CD4-positive, alpha-beta T cell treated with Interleukin-17A for 1 hour (primary cell): ENCODE results near the gene TFAP2B.

Source experiments
- DNase-seq: peaks from one replicate; pipeline ENCODE4 v3.0.0-alpha.2; 2020

The TFAP2B gene

DNA sequence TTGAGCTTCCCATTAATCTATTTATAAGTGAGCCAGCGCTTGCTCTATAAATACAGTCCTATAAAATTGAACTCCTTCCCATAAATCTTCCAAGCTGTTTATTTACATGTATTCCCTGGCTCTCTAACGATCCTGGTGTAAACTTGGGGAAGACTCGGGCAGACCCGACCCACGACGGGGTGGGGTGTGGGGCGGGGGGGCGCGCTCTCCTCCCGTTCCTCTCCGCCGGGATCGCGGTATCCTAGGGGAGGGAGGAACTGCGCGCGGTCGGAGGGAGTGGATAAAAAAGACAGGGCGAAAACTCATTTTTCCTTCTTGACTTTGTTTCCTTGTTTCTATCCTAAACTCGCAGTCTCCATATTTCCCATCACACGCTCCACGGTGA is 31.1 kb downstream of the TFAP2B start:
- DNase-seq, result no peak

DNA sequence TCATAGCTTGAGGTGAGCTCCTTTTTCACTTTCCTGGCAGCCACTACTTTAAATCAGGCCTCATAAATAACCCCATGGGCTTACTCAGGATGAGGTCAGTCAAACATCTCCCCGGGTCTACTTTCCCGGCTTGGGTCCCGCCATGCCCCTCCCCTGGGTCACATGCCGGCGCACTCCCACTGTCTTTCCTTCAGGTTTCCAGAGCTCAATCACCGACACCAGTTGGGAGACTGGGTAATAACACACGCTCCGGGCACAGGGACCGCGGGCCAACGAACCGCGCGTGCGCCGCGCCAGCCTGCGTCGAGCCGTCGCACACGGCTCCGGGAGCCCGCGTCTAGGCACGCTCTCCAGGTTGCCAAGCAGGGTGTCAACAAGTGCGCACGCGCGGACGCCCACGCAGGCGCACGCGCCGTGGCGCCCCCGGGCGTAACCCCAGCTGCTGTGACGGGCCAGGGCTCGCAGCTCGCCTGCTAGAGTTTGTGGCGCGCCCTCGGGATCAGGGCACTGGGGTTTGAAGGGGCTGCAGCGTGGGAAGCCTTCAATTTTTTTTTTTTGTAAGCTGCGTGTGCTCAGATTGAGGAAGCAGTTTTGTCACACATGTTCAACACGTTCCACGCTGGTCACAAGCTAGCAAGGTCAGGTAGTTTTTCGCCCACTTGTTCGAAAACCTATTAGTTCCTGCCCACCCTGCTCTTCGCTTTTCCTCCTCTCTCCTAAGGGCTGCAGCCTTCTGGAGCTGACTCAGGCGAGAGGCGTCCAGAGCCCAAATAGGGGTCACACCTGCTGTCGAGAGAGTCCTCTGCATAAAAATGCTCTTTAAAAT is 31.8 kb downstream of the TFAP2B start:
- no peak for DNase-seq

DNA sequence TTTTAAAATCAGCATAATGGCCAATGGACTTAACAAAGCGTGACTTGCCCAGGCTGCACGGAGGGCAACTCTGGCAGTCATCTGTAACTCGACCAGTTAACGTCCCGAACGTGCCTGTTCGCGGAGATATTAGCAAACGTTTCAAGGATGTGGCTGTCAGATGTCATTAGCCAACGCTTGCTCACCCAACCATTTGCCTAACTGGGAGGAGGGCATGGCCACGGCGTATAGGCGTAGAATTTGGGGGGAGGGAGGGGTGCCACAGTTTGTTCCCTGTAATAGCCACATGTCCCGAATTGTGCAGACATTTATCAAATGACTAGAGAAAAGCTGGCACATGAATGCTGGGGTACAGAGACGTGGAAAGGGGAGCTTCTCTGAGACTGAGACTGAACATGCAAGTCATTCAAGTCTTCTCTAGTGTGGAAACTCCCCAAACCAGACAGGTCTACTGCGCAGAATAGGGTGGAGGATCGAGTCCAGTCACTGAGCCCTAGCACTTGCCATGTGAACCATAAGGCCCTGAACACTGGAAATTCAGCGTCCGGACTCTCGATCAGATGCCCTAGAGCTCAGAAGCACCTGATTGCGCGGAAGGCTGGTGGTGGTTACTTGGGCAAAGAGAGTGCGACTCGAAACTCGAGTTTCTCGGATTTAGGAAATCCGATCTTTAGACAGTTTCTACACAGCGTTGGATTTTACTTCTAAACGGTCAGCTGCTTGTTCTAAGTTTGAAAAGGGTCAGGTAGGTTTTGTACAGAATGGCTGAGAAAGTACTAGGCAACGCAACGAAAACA is 32.6 kb downstream of the TFAP2B start:
- DNase-seq, result no peak

DNA sequence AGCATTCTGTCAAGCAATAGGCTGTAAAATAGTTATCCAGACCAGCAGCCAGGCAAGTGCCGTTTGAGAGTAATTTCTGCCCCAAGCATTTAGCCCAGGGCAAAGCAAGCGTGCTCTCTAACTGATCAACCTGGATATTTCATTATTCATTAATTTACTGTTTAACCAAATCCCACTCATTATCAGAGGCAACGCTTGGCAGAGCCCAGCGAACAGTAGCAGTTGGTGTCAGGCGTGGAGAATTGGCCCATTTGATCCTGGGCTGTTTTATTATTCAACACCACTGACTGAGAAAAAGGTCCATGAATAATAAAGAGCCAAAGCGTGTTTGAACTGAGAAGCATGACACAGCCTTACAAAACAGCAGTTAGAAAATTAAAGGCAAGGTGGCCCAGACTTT is 35.3 kb downstream of the TFAP2B start:
- no peak for DNase-seq

DNA sequence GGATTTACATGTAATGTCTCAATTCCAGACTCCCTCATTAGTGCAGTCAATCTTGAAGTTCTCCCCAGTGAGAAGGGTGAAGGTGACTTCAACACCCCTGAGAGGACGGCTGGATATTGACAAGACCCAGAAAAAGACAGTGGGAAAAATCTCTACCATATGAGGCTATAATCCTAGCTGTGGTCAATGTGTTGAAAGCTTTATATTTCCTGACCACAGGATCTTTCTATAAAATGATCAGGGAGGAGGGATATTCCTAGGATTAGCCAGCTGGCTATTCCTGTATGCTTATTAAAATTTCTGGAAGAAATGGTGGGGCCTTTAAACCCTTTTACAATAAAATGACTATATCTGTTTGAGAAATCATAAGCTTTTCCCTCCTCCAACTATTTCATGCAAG is 43.0 kb downstream of the TFAP2B start:
- no peak for DNase-seq

DNA sequence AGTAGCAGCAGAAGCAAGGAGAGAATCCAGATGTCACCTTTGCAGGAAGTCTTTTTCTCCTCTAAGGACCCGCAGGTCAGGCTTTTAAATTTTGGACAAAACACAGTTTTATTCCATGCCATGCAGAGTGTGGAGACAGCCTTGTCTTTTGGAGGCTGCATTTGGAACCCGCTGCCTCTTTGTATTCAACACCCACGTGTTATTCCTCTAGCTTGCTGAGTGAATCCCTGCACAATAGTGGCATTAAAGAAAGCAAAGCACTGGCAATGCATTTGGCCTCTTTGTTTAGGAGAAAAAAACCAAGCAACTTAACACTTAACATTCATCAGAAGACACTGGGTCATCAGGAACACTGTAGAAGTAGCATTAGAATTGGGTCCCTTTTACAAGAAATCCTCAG is 43.5 kb downstream of the TFAP2B start:
- no peak for DNase-seq

DNA sequence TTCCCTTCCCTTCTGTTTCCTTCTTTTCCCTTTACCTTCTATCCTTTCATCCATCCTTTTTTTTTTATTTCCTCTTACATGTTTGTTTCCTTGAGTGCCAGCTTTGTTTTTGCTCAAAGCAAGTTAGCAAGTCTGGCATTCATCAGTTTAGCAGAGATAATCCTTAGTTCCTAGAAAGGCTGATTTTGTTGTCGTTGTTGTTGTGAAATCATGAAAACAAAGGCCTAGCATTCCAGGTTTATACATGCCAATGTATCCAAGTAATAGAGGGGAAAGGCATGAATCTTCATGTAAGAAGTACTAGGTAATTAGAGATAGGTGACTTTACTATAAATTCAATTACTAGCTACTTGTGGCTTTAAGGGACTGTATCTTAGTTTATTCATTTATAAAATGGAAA is 45.9 kb downstream of the TFAP2B start:
- DNase-seq, result no peak

DNA sequence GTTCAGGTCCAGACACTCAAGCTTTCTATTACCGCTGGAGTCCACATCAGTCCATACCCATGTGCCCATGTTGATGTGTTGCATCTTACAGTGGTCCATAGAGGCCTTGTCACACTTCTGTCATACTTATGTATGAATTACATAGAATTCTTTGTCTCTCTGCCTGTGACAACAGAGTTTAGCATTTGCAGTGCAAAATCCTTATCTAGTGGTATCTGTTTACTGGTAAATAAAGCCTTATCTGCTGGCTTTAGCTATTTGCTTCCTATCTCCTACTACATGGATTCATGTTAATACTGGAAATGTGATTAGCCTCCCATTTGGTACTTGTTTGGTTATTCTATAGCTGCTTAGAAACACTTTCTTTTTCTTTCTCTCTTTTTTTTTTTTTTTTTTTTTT is 49.8 kb downstream of the TFAP2B start:
- no peak for DNase-seq

DNA sequence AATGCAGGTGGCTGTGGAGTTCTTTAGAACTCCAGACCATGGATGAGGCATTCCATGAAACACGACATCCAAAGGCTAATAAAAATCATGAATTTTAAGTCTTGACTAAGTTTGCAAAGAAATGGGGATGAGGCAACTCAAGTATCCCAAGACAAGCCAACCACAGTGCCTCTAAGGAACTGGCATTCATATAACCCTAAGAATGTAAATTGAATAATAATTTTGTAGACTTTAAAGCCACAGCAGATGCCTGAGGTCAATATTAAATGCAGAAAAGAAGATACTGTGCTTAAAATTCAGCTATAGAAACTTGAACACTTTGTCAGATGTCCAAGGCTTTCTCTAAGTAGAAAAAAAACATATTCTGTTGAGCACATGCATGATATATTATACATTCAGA is 54.5 kb downstream of the TFAP2B start:
- no peak for DNase-seq

DNA sequence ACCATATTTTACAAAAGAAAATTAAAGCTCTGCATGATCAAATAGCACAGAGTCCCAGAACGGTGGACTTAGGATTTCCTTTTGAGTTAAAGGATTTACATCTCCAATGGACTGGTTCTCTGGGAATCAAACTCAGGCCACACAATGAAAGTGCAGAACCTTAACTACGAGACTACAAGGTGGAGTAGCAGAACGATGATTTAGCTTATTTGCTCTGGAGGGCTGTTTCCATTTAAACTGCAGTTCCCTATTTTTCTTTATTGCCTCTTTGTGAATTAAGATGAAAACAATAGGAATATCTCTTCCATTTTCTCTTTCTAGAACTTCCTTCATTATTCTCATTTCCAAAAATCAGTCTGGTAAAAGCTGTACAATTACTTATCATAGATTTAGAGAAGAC is 65.7 kb downstream of the TFAP2B start:
- no peak for DNase-seq

DNA sequence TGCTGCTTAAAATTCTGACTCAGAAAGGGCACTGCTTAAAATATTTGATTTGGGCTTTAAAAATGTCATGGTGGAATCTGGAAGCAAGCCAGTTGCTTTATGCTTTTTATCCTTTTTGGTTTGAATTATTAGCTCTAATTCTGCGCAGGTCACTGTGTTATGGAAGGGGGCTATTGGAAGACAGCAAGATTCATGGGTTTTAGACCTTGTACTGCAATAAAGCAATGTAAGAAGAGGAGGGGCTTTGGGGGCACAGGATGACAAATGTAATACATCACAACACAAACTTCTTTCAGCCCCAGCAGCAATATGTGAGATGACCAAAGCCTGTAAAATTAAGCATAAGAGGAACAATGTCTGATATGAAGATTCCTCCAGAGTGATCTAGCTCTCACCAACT is 68.4 kb downstream of the TFAP2B start:
- no peak for DNase-seq

DNA sequence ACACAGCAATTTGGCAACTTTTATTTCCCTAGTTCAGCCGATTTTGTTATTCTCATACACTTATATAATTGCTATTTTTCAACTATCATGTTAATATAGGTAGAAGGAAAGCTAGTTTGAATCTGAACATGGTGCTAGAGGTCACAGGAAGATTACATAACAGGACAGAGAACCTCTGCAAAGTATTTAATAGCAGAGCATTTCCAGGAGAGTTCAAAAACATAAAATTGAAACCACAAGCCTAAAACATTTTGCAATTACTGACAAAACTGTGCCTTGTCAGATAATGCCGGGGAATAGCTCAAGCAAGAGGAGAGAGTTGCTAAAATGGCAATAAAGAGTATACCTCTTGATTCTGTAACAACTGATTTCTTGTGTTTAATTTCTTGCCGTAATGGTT is 70.8 kb downstream of the TFAP2B start:
- DNase-seq, result no peak

DNA sequence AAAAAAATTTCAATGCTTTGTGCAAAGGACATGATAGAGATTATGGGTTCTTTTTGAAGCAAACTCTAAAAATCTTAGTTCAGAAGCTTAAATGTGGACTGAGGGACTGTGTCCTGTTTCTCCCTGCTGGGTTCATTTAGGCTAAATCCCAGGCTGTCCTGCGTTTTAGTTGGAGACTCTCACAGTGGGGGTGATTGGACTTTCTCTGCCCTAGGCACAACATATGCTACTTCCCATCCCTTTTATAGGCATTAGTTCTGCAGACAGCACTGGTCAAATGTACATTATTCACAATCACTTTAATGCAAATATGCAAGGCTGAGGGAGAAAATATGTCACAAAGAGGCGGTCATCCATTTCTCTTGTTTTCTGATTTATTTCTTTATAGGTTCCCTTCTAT is 71.3 kb downstream of the TFAP2B start:
- DNase-seq, result no peak

DNA sequence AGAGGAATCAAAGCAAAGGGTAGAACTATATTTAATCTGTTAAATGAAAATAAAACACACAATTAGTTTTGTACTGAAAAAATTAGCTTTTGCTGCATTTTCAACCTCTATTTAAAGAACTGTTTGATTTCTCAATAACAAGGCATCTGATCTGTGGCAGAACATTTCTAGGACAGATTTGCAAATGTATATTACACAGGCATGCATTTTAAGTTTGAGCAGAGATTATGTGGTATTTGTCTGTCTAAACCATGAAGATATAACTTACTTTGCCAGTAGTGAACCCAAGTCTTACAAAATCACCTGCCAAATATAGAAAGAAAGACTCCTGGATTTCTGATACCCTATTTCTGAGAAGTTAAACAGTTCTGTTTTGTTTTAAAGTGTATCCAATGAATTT is 71.9 kb downstream of the TFAP2B start:
- DNase-seq, result no peak

DNA sequence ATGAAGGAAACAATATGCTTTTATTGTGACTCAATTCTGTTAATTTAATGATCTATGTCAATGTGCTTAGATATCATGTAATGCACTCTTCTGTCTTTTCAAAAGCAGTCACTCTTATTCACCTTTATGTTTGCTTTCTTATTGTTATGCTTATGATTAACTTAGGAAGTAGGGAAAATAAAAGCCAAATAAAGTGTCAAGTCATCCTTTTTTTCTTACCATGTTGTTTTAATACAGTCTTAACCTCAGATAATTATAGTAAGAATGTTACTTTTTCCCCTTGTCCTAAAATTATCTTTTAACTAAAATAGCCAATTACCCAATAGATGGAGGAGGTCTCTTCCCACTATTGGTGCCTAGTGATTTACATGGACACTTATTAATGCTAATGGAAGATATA is 72.6 kb downstream of the TFAP2B start:
- DNase-seq, result no peak
